ENCODE measurements around the gene SBF2. TPM values are rescaled to one million over a fixed set of nuclear protein-coding genes. Genes with fewer than 3 reads are reported as not detected.

The SBF2 gene
- polyA plus RNA-seq, 1 donor (not counting 4 experiments of a cell fraction or from before 2014, with no cell fraction given): 24.5 TPM

DNA sequence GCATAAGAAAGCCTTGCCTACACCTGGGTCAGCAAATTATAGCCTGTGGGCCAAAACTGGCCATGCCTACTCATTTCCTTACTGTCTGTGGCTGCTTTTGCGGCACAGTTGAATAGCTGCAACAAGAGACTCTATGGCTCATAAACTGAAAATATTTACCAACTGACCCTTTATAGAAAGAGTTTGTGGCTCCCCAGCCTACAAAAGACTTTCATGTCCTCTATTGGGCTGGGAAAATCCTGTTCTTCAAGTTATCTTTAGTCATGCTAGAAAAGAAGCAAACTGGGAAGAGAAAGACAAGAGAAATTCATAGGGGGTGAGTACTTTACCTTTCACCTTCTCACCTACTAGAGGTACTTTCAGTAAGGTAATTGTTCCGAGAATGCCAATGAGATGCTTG, 455.1 kb downstream of the SBF2 start:
- no peak overlapping the region for H3K4me3 ChIP-seq (ENCODE audit: control insufficient read depth in 2 of 3, extremely low read depth in 1 of 3, insufficient read depth in 2 of 3, low read depth in 1 of 3, low read length in 3 of 3)
- FAIRE-seq: peak; percentile 69
- no peak for TF ChIP-seq EZH2 (IDR thresholded peaks at IDR 0.05; ENCODE audit: low read length)
- TF ChIP-seq, protein P1, sequence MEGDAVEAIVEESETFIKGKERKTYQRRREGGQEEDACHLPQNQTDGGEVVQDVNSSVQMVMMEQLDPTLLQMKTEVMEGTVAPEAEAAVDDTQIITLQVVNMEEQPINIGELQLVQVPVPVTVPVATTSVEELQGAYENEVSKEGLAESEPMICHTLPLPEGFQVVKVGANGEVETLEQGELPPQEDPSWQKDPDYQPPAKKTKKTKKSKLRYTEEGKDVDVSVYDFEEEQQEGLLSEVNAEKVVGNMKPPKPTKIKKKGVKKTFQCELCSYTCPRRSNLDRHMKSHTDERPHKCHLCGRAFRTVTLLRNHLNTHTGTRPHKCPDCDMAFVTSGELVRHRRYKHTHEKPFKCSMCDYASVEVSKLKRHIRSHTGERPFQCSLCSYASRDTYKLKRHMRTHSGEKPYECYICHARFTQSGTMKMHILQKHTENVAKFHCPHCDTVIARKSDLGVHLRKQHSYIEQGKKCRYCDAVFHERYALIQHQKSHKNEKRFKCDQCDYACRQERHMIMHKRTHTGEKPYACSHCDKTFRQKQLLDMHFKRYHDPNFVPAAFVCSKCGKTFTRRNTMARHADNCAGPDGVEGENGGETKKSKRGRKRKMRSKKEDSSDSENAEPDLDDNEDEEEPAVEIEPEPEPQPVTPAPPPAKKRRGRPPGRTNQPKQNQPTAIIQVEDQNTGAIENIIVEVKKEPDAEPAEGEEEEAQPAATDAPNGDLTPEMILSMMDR (optimal IDR thresholded peaks at IDR 0.05 in 1 of 3, IDR thresholded peaks at IDR 0.05 in 1 of 3, conservative IDR thresholded peaks at IDR 0.05 in 1 of 3; ENCODE audit: extremely low read depth in 1 of 3, insufficient read depth in 2 of 3, low read length in 3 of 3): no peak
- H2AFZ ChIP-seq (ENCODE audit: control insufficient read depth, low read length): no peak overlapping the region
- peak overlapping the region; percentile 68 for H3K27ac ChIP-seq (ENCODE audit: control insufficient read depth, insufficient read depth, low read length)
- DNase-seq (ENCODE audit: low read depth, low spot score): no peak
- H3K9me3 ChIP-seq (ENCODE audit: control insufficient read depth, low read depth, low read length): no peaks in the 10 kb centered on the region
- no peaks in the 10 kb centered on the region for H3K79me2 ChIP-seq (ENCODE audit: control insufficient read depth, insufficient read depth, low read length)
- dilution Hi-C loops (cut with MboI; ENCODE audit: extremely low pct_ligation_motif_present, low sequenced_read_pairs): no loop called here
- no peaks in the 10 kb centered on the region for H4K20me1 ChIP-seq (ENCODE audit: control insufficient read depth, extremely low read depth, insufficient read depth, low read length)
- H3K36me3 ChIP-seq (ENCODE audit: control insufficient read depth in 2 of 2, extremely low read depth in 1 of 2, insufficient read depth in 2 of 2, low read length in 2 of 2): no peaks in the 10 kb centered on the region
- peak overlapping the region; percentile 63 for H3K4me2 ChIP-seq (ENCODE audit: control insufficient read depth, extremely low read depth, insufficient read depth, low read depth, low read length)
- peaks cover 2% of the 10 kb centered on the region for H3K9me1 ChIP-seq (ENCODE audit: control insufficient read depth, extremely low read depth, insufficient read depth, low read length)
- H3K4me1 ChIP-seq (ENCODE audit: control insufficient read depth, extremely low read depth, insufficient read depth, low read length): peaks cover 37% of the 10 kb centered on the region
- H3K27me3 ChIP-seq (ENCODE audit: control insufficient read depth, extremely low read depth, insufficient read depth, low read length): no peaks in the 10 kb centered on the region
- peak overlapping the region; percentile 40 for H3K9ac ChIP-seq (ENCODE audit: control insufficient read depth, extremely low read depth, insufficient read depth, low read length)

DNA sequence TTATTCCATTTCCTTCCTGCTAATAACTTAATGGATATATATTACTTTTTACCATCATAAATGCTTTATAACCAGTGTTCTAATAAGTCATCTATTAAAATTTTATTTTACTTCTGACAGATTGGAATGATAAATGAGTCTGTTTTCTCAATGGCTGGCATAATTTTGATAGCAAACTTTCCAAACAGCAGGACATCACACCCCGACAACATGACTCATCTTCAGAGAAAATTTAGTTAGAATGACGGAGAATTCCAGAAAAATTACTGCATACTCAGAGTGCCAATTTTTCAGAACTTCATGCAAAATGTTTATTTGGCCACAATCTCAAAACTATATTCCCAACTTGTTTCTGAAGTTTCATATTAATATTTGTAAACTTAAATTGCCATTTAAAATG, 455.8 kb downstream of the SBF2 start:
- DNase-seq (ENCODE audit: low read depth, low spot score) (no peak), FAIRE-seq (no peak)
- TF ChIP-seq, protein P1 (optimal IDR thresholded peaks at IDR 0.05 in 1 of 3, IDR thresholded peaks at IDR 0.05 in 1 of 3, conservative IDR thresholded peaks at IDR 0.05 in 1 of 3; ENCODE audit: extremely low read depth in 1 of 3, insufficient read depth in 2 of 3, low read length in 3 of 3): no peak
- no peak for TF ChIP-seq EZH2 (IDR thresholded peaks at IDR 0.05; ENCODE audit: low read length)
- Histone ChIP-seq H3K9ac (ENCODE audit: control insufficient read depth, extremely low read depth, insufficient read depth, low read length) (peak overlapping the region; percentile 40), H3K9me1 (ENCODE audit: control insufficient read depth, extremely low read depth, insufficient read depth, low read length) (peaks cover 2% of the 10 kb centered on the region), H3K79me2 (ENCODE audit: control insufficient read depth, insufficient read depth, low read length) (no peaks in the 10 kb centered on the region), H3K4me3 (ENCODE audit: control insufficient read depth in 2 of 3, extremely low read depth in 1 of 3, insufficient read depth in 2 of 3, low read depth in 1 of 3, low read length in 3 of 3) (no peak overlapping the region), H4K20me1 (ENCODE audit: control insufficient read depth, extremely low read depth, insufficient read depth, low read length) (no peaks in the 10 kb centered on the region), H3K9me3 (ENCODE audit: control insufficient read depth, low read depth, low read length) (no peaks in the 10 kb centered on the region), H3K36me3 (ENCODE audit: control insufficient read depth in 2 of 2, extremely low read depth in 1 of 2, insufficient read depth in 2 of 2, low read length in 2 of 2) (no peaks in the 10 kb centered on the region), H3K4me1 (ENCODE audit: control insufficient read depth, extremely low read depth, insufficient read depth, low read length) (peaks cover 37% of the 10 kb centered on the region), H3K27me3 (ENCODE audit: control insufficient read depth, extremely low read depth, insufficient read depth, low read length) (no peaks in the 10 kb centered on the region), H3K27ac (ENCODE audit: control insufficient read depth, insufficient read depth, low read length) (peak overlapping the region; percentile 68), H3K4me2 (ENCODE audit: control insufficient read depth, extremely low read depth, insufficient read depth, low read depth, low read length) (peak overlapping the region; percentile 63), H2AFZ (ENCODE audit: control insufficient read depth, low read length) (no peak overlapping the region)
- dilution Hi-C loops (cut with MboI; ENCODE audit: extremely low pct_ligation_motif_present, low sequenced_read_pairs): no loop called here

All from keratinocyte (primary cell).